Ovary (tissue), 9 donors: ENCODE measurements around the gene LCP2. TPM values are rescaled to one million over a fixed set of nuclear protein-coding genes. Genes with fewer than 3 reads are reported as not detected.

Source experiments
- DNase-seq, 5 donors: peaks; one replicate each; pipeline ENCODE4 v3.0.0-alpha.2; 2019 to 2020
- H3K27ac ChIP-seq, 2 donors: fragments of 200-600 bp; one replicate each; pipeline versions ENCODE4 v1.5.1 to v1.8.0; 2019 to 2022
- H3K27me3 ChIP-seq: fragments of 200-600 bp; one replicate; pipeline ENCODE4 v1.8.0; 2022
- H3K36me3 ChIP-seq: fragments of 200-600 bp; sonication (generic); one replicate; pipeline ENCODE4 v1.5.1; 2019
- H3K4me1 ChIP-seq: one replicate; pipeline ENCODE4 v1.8.1; 2013; ENCODE audit warnings: mild to moderate bottlenecking, moderate library complexity; ENCODE audit not compliant: insufficient read depth
- H3K4me3 ChIP-seq: fragments of 200-600 bp; sonication (generic); one replicate; pipeline ENCODE4 v1.5.1; 2017
- H3K9me3 ChIP-seq, 2 donors: fragments of 200-600 bp in 1 of 2; sonication (generic) in 1 of 2; one replicate each; pipeline versions ENCODE4 v1.5.1 to v1.8.1; 2013 to 2019; ENCODE audit warnings: mild to moderate bottlenecking in 1 of 2, moderate library complexity in 1 of 2
- CTCF ChIP-seq, 3 donors: fragments of 450-650 bp in 2 of 3; fragments of 200-600 bp in 1 of 3; IDR thresholded peaks; one replicate each; pipeline versions ENCODE4 v1.5.1 to v1.8.0; 2016 to 2022; ENCODE audit warnings: antibody characterized with exemption in 3 of 3, mild to moderate bottlenecking in 1 of 3
- EP300 ChIP-seq: sonication (generic); formaldehyde crosslinking; IDR thresholded peaks from one replicate; pipeline ENCODE4 v1.6.1; 2017; ENCODE audit warnings: antibody characterized with exemption
- POLR2A ChIP-seq: fragments of 450-650 bp; IDR thresholded peaks from one replicate; pipeline ENCODE4 v1.6.1; 2017; ENCODE audit warnings: antibody characterized with exemption, mild to moderate bottlenecking, moderate library complexity
- WGBS, 3 donors: extraction: QIAGEN DNeasy Blood & Tissue Kit in 1 of 3; methylation state at CpG; one replicate each; pipeline versions ENCODE4 v1.1.5 to v1.1.7; 2013 to 2017; 5-methylcytosine and 5-hydroxymethylcytosine counted together
- intact Hi-C, 4 donors: fragments of 100-400 bp; cut with DNase I; formaldehyde crosslinking; loops; one replicate each; pipeline versions ENCODE4 v1.11.0 to v1.15.1; 2022 to 2023
- polyA plus RNA-seq, 2 donors: library from polyadenylated mRNA; stranded (reverse); fragments of 200-250 nt in 1 of 2; fragments of 350-450 nt in 1 of 2; fragmentation: Illumina TruSeq in 1 of 2; extraction: RNeasy Lipid Tissue Mini Kit (QIAGEN cat#74804) in 1 of 2; gene quantifications; one replicate each; pipeline ENCODE4 v1.2.3, GENCODE V29; 2013 to 2014
- total RNA-seq, 7 donors: library from RNA; depleted of rRNA in 2 of 7; stranded (reverse); fragments of >200 nt in 2 of 7; fragmentation: NEBNext Ultra II Directional in 3 of 7; extraction: Animal tissue kit (Norgen Biotek cat#: 25700) in 3 of 7; gene quantifications; one replicate each; pipeline versions ENCODE4 v1.1.0 to v1.2.4, GENCODE V29; 2016 to 2023
- donor health status: DM: no; HTN: no; CAD: no; lungs with moderate emphysema.
- donor health status: DM: no; HTN: no; CAD: no.
- donor health status: Bipolar disorder and iron deficiency.
- donor health status: DM: yes; HTN: yes; CAD: no.
- donor health status: DM: no; HTN: no; CAD: no.
- donor health status: DM: yes; HTN: yes; CAD: no.

The LCP2 gene
- total and polyA plus RNA-seq, 9 donors, result 3.1 to 31.1 (median 6.4) TPM

- TF ChIP-seq EP300, result no peak
- TF ChIP-seq CTCF (IDR thresholded peaks at IDR 0.05), result no peak
- no peak for TF ChIP-seq POLR2A
- DNase-seq, result no peak
- Histone ChIP-seq H3K9me3 (no peaks in the 10 kb centered on the region), H3K4me3 (no peak overlapping the region), H3K4me1 (no peaks in the 10 kb centered on the region), H3K27ac (no peak overlapping the region), H3K27me3 (no peaks in the 10 kb centered on the region), H3K36me3 (no peaks in the 10 kb centered on the region)
- intact Hi-C loops, result no loop called here
- 83 to 93% (median 90%) methylated on average over 8 of the region's 8 CpGs for WGBS, 3 donors
Measured at GRCh38 chr5:170342153-170342725, 44.7 kb upstream of the LCP2 start.

GRCh38 chr5:170341545-170341944 is 44.0 kb upstream of the LCP2 start:
- Histone ChIP-seq H3K4me1 (no peaks in the 10 kb centered on the region), H3K27me3 (no peaks in the 10 kb centered on the region), H3K27ac (no peak overlapping the region), H3K9me3 (no peaks in the 10 kb centered on the region), H3K4me3 (no peak overlapping the region), H3K36me3 (no peaks in the 10 kb centered on the region)
- intact Hi-C loops, result no loop called here
- TF ChIP-seq POLR2A, result no peak
- whole genome bisulfite sequencing, 3 donors, result 95 to 97% (median 96%) methylated on average over 9 of the region's 9 CpGs
- no peak for DNase-seq

GRCh38 chr5:170339780-170340167 is 42.2 kb upstream of the LCP2 start:
- Histone ChIP-seq H3K4me1 (no peaks in the 10 kb centered on the region), H3K9me3 (no peaks in the 10 kb centered on the region), H3K4me3 (no peak overlapping the region), H3K36me3 (no peaks in the 10 kb centered on the region), H3K27me3 (no peaks in the 10 kb centered on the region), H3K27ac (no peak overlapping the region)
- TF ChIP-seq POLR2A, result no peak
- TF ChIP-seq EP300, result no peak
- intact Hi-C loops, result no loop called here
- 78 to 91% (median 91%) methylated on average over 1 of the region's 1 CpG for WGBS, 3 donors
- no peak for DNase-seq

GRCh38 chr5:170338933-170339779 is 41.6 kb upstream of the LCP2 start:
- Histone ChIP-seq H3K27ac (no peak overlapping the region), H3K4me1 (no peaks in the 10 kb centered on the region), H3K4me3 (no peak overlapping the region), H3K27me3 (no peaks in the 10 kb centered on the region), H3K9me3 (no peaks in the 10 kb centered on the region), H3K36me3 (no peaks in the 10 kb centered on the region)
- intact Hi-C loops, result no loop called here
- TF ChIP-seq CTCF (IDR thresholded peaks at IDR 0.05) (no peak), POLR2A (no peak), EP300 (no peak)
- WGBS, 3 donors, result 91 to 97% (median 91%) methylated on average over 4 of the region's 4 CpGs
- DNase-seq, result no peak

- no peak overlapping the region for H3K27ac ChIP-seq
Measured at GRCh38 chr5:170338291-170338690, 40.7 kb upstream of the LCP2 start.

More at GRCh38 chr5:170338291-170338690, 40.7 kb upstream of the LCP2 start:
- DNase-seq, result no peak
- 66 to 73% (median 71%) methylated on average over 4 of the region's 4 CpGs for WGBS, 3 donors
- intact Hi-C loops, result no loop called here
- Histone ChIP-seq H3K27me3 (no peaks in the 10 kb centered on the region), H3K4me3 (no peak overlapping the region), H3K4me1 (no peaks in the 10 kb centered on the region), H3K9me3 (no peaks in the 10 kb centered on the region), H3K36me3 (no peaks in the 10 kb centered on the region)
- TF ChIP-seq POLR2A, result no peak
- TF ChIP-seq EP300, result no peak
- TF ChIP-seq CTCF (IDR thresholded peaks at IDR 0.05), result no peak
